Aorta (tissue), 5 donors: Measurements from ENCODE around the gene FHAD1. TPM values are rescaled to one million over a fixed set of nuclear protein-coding genes. Genes with fewer than 3 reads are reported as not detected.

Experiments used
- ATAC-seq: fragments of 200-7000 bp; cut with Tn5 transposase; one replicate; pipeline ENCODE4 v1.9.1; 2022; ENCODE audit warnings: moderate library complexity; ENCODE audit not compliant: low FRiP score
- DNase-seq, 2 donors: peaks; one replicate each; pipeline ENCODE4 v3.0.0-alpha.2; 2020
- H3K27ac ChIP-seq, 2 donors: one replicate each; pipeline ENCODE4 v1.5.1; 2013; ENCODE audit warnings: low read length in 2 of 2, mild to moderate bottlenecking in 2 of 2, moderate library complexity in 2 of 2, control low read depth in 1 of 2, inconsistent platforms in 1 of 2, low read depth in 1 of 2
- H3K27me3 ChIP-seq, 2 donors: one replicate each; pipeline ENCODE4 v1.6.1; 2013; ENCODE audit warnings: control low read depth in 1 of 2, low read length in 1 of 2, mild to moderate bottlenecking in 1 of 2, moderate library complexity in 1 of 2; ENCODE audit not compliant: insufficient read depth in 2 of 2, control insufficient read depth in 1 of 2
- H3K36me3 ChIP-seq, 2 donors: one replicate each; pipeline ENCODE4 v1.6.1; 2013; ENCODE audit warnings: control low read depth in 1 of 2, low read length in 1 of 2, mild to moderate bottlenecking in 1 of 2; ENCODE audit not compliant: insufficient read depth in 2 of 2, control insufficient read depth in 1 of 2
- H3K4me1 ChIP-seq, 2 donors: one replicate each; pipeline ENCODE4 v1.6.1; 2013; ENCODE audit warnings: low read length in 2 of 2, control low read depth in 1 of 2, mild to moderate bottlenecking in 1 of 2, moderate library complexity in 1 of 2; ENCODE audit not compliant: insufficient read depth in 2 of 2, control insufficient read depth in 1 of 2
- H3K4me3 ChIP-seq, 2 donors: one replicate each; pipeline ENCODE4 v1.5.1; 2013; ENCODE audit warnings: low read length in 2 of 2, control low read depth in 1 of 2, mild to moderate bottlenecking in 1 of 2
- H3K9me3 ChIP-seq: one replicate; pipeline ENCODE4 v1.6.1; 2013; ENCODE audit warnings: mild to moderate bottlenecking, low read length; ENCODE audit not compliant: control insufficient read depth
- WGBS, 2 donors: extraction: QIAGEN DNeasy Blood & Tissue Kit; methylation state at CpG; one replicate each; pipeline ENCODE4 v1.1.7; 2013; 5-methylcytosine and 5-hydroxymethylcytosine counted together
- intact Hi-C, 2 donors: fragments of 100-400 bp; cut with DNase I; formaldehyde crosslinking; loops; one replicate each; pipeline versions ENCODE4 v1.14.2 to v1.15.0; 2022
- polyA plus RNA-seq, 2 donors: library from polyadenylated mRNA; stranded (reverse); fragments of 200-250 nt; gene quantifications; one replicate each; pipeline ENCODE4 v1.2.3, GENCODE V29; 2013
- total RNA-seq, 2 donors: library from RNA; stranded (reverse); fragmentation: NEBNext Ultra II Directional; extraction: Animal tissue kit (Norgen Biotek cat#: 25700); gene quantifications; one replicate each; pipeline ENCODE4 v1.2.1, GENCODE V29; 2021
- donor health status: healthy with polysubstance abuse.
- donor health status: Bipolar disorder and iron deficiency.
- donor health status: DM: no; HTN: no; CAD: no.
- donor health status: DM: no; HTN: no; CAD: no.
- donor health status: DM: yes; HTN: yes; CAD: no.

The FHAD1 gene
- total and polyA plus RNA-seq, 4 donors: 0.03 to 2.7 (median 0.32) TPM; not detected in 1

- H3K36me3 ChIP-seq: no peaks in the 10 kb centered on the region
- no peaks in the 10 kb centered on the region for H3K4me1 ChIP-seq
- H3K4me3 ChIP-seq: no peak overlapping the region
- H3K27ac ChIP-seq: no peak overlapping the region
- WGBS, 2 donors: 97% methylated on average over 9 of the region's 9 CpGs
- H3K9me3 ChIP-seq: no peaks in the 10 kb centered on the region
- H3K27me3 ChIP-seq: no peaks in the 10 kb centered on the region
- intact Hi-C loops: no loop called here
- DNase-seq: no peak
- no peak for ATAC-seq
Measured at GRCh38 chr1:15348648-15349047, 101.6 kb downstream of the FHAD1 start.

- intact Hi-C loops: no loop called here
- DNase-seq: no peak
- Histone ChIP-seq H3K27ac (no peak overlapping the region), H3K36me3 (no peaks in the 10 kb centered on the region), H3K9me3 (no peaks in the 10 kb centered on the region), H3K4me3 (no peak overlapping the region), H3K27me3 (no peaks in the 10 kb centered on the region), H3K4me1 (no peaks in the 10 kb centered on the region)
- 96 to 97% methylated on average over 6 of the region's 6 CpGs for WGBS, 2 donors
- ATAC-seq: no peak
Measured at GRCh38 chr1:15349133-15349532, 102.1 kb downstream of the FHAD1 start.

GRCh38 chr1:15350151-15350550 is 103.1 kb downstream of the FHAD1 start:
- Histone ChIP-seq H3K9me3 (no peaks in the 10 kb centered on the region), H3K27ac (no peak overlapping the region), H3K36me3 (no peaks in the 10 kb centered on the region), H3K27me3 (no peaks in the 10 kb centered on the region), H3K4me3 (no peak overlapping the region), H3K4me1 (no peaks in the 10 kb centered on the region)
- ATAC-seq (no peak), DNase-seq (no peak)
- intact Hi-C loops: no loop called here
- WGBS, 2 donors: 95 to 96% methylated on average over 10 of the region's 10 CpGs

GRCh38 chr1:15350551-15351200 is 103.7 kb downstream of the FHAD1 start:
- no peaks in the 10 kb centered on the region for H3K27me3 ChIP-seq
- ATAC-seq (no peak), DNase-seq (no peak)
- H3K9me3 ChIP-seq: no peaks in the 10 kb centered on the region
- H3K4me1 ChIP-seq: no peaks in the 10 kb centered on the region
- no peaks in the 10 kb centered on the region for H3K36me3 ChIP-seq
- H3K27ac ChIP-seq: no peak overlapping the region
- no peak overlapping the region for H3K4me3 ChIP-seq
- 85 to 93% methylated on average over 4 of the region's 4 CpGs for WGBS, 2 donors
- intact Hi-C loops: no loop called here

GRCh38 chr1:15351310-15351709 is 104.3 kb downstream of the FHAD1 start:
- Histone ChIP-seq H3K4me1 (no peaks in the 10 kb centered on the region), H3K4me3 (no peak overlapping the region), H3K27ac (no peak overlapping the region), H3K9me3 (no peaks in the 10 kb centered on the region), H3K36me3 (no peaks in the 10 kb centered on the region), H3K27me3 (no peaks in the 10 kb centered on the region)
- ATAC-seq (no peak), DNase-seq (no peak)
- WGBS, 2 donors: 82 to 84% methylated on average over 4 of the region's 4 CpGs
- intact Hi-C loops: no loop called here

- Histone ChIP-seq H3K9me3 (no peaks in the 10 kb centered on the region), H3K27me3 (no peaks in the 10 kb centered on the region), H3K4me3 (no peak overlapping the region), H3K27ac (no peak overlapping the region), H3K36me3 (no peaks in the 10 kb centered on the region), H3K4me1 (no peaks in the 10 kb centered on the region)
- intact Hi-C loops: no loop called here
- 64% methylated on average over 12 of the region's 12 CpGs for WGBS, 2 donors
- peak in 1 of 2 donors; percentile 60 for DNase-seq
- ATAC-seq: no peak
Measured at GRCh38 chr1:15352128-15352957, 105.3 kb downstream of the FHAD1 start.

DNA sequence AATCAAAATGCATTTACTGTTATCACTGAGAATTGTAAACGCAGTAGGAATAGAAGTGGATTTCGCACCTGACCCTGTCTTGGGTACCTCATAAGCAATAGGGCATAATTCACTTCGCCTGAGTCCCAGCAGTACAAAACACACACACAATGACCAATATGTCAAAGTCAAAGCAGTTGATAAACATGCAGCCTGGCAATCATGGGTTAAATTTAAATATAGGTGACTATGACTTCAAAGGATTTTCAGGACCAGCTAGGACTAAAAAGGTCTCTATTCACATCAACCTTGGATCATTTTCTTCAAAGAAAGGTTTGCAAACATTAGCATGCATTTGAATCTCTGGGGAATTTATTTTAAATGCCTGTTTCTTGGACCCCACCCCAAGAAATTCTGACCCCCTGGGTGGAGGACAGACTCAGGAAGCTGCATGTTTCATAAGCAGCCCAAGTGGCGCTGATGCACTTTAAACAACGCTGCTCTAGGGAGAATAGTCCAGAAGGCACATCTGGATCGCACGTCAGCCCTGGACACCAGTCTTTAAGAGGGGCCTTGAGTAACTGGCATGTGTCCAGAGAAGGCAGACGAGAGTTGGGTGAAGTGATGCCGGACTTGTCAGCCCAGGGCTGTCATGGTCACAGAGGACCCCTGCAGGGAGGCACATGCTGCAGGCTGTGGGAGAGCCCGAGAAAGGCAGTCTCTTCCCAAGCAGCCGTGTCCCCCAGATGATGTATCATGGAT is 107.0 kb downstream of the FHAD1 start:
- 79 to 87% methylated on average over 11 of the region's 11 CpGs for WGBS, 2 donors
- H3K27ac ChIP-seq: no peak overlapping the region
- H3K36me3 ChIP-seq: no peaks in the 10 kb centered on the region
- no peak for ATAC-seq
- no peaks in the 10 kb centered on the region for H3K4me1 ChIP-seq
- DNase-seq: no peak
- intact Hi-C loops: no loop called here
- no peaks in the 10 kb centered on the region for H3K9me3 ChIP-seq
- H3K27me3 ChIP-seq: no peaks in the 10 kb centered on the region
- no peak overlapping the region for H3K4me3 ChIP-seq

- Histone ChIP-seq H3K36me3 (no peaks in the 10 kb centered on the region), H3K4me3 (no peak overlapping the region), H3K4me1 (no peaks in the 10 kb centered on the region), H3K27me3 (no peaks in the 10 kb centered on the region), H3K27ac (no peak overlapping the region), H3K9me3 (no peaks in the 10 kb centered on the region)
- intact Hi-C loops: no loop called here
- ATAC-seq: no peak
- no peak for DNase-seq
- 68% methylated on average over 6 of the region's 6 CpGs for WGBS, 2 donors
Measured at GRCh38 chr1:15354580-15354965, 107.5 kb downstream of the FHAD1 start.
